ENCODE measurements around the gene MAGI2. TPM values are rescaled to one million over a fixed set of nuclear protein-coding genes. Genes with fewer than 3 reads are reported as not detected.

The MAGI2 gene
- total and polyA plus RNA-seq, 2 of the 13 experiments (the other 11 are each of a cell fraction or from before 2014, with no cell fraction given), result 1.5 to 3.8 TPM

GRCh38 chr7:78118470-78118869 is 1335.0 kb downstream of the MAGI2 start:
- ATAC-seq (no peak), DNase-seq (ENCODE audit: low spot score) (no peak), FAIRE-seq (no peak)
- 9% methylated on average over 3 of the region's 3 CpGs for WGBS (ENCODE audit: low lambda C conversion rate)
- no peaks in the 10 kb centered on the region for H3K79me2 ChIP-seq (ENCODE audit: insufficient read depth, low read length)
- TF ChIP-seq TIGD3 (CRISPR knock-in tag; IDR thresholded peaks at IDR 0.05; ENCODE audit: borderline replicate concordance) (no peak), SRSF4 (IDR thresholded peaks at IDR 0.05; ENCODE audit: low read depth, low read length, poor library complexity, severe bottlenecking) (no peak), ATF1 (CRISPR knock-in tag; IDR thresholded peaks at IDR 0.05) (no peak), CAMTA2 (CRISPR knock-in tag; IDR thresholded peaks at IDR 0.05; ENCODE audit: borderline replicate concordance) (no peak), ZNF713 (CRISPR knock-in tag; IDR thresholded peaks at IDR 0.05) (no peak), RBM39 (IDR thresholded peaks at IDR 0.05; ENCODE audit: low read depth, low read length, poor library complexity, severe bottlenecking) (no peak), AKAP8 (CRISPR knock-in tag; IDR thresholded peaks at IDR 0.05) (no peak)
- in situ Hi-C loops (cut with HindIII; ENCODE audit: extremely low pct_ligation_motif_present, low pct_unique_long_range_greater_than_20kb) (no loop called here), intact Hi-C loops (cut with micrococcal nuclease; ENCODE audit: unreplicated experiment) (no loop called here)
- no peaks in the 10 kb centered on the region for H3K9me3 ChIP-seq (ENCODE audit: low read length)
- H3K4me2 ChIP-seq (ENCODE audit: low read depth, low read length), result no peak overlapping the region
- no peaks in the 10 kb centered on the region for H4K20me1 ChIP-seq (ENCODE audit: insufficient read depth, low read length)
- H3K4me1 ChIP-seq (ENCODE audit: insufficient read depth, low read length), result no peaks in the 10 kb centered on the region
- no peaks in the 10 kb centered on the region for H3K27me3 ChIP-seq (ENCODE audit: control insufficient read depth in 1 of 2, insufficient read depth in 2 of 2, low read length in 2 of 2)
- H3K9ac ChIP-seq (ENCODE audit: insufficient read depth, low read depth, low read length), result no peak overlapping the region
- H3K27ac ChIP-seq (ENCODE audit: extremely low read length, insufficient read depth, low read length), result no peak overlapping the region
- H3K36me3 ChIP-seq (replicated peaks in 1 of 2; ENCODE audit: control insufficient read depth in 1 of 2, insufficient read depth in 2 of 2, low read length in 2 of 2), result no peaks in the 10 kb centered on the region
- ChIA-PET CTCF (ENCODE audit: low intra/inter-chr PET ratio, low total read pairs) (no interaction called here), POLR2A (no interaction called here)
- H3K4me3 ChIP-seq (replicated peaks in 1 of 3; ENCODE audit: insufficient read depth in 1 of 3, low read depth in 2 of 3, low read length in 3 of 3), result no peak overlapping the region
- no peak overlapping the region for H2AFZ ChIP-seq (ENCODE audit: low read length)
- no TSS peak for BruUV-seq (replicated peaks)

GRCh38 chr7:78115876-78116275 is 1337.6 kb downstream of the MAGI2 start:
- DNase-seq (ENCODE audit: low spot score), result no peak
- no peaks in the 10 kb centered on the region for H3K9me3 ChIP-seq (ENCODE audit: low read length)
- ChIA-PET CTCF (ENCODE audit: low intra/inter-chr PET ratio, low total read pairs) (no interaction called here), POLR2A (no interaction called here)
- no peak overlapping the region for H3K4me3 ChIP-seq (replicated peaks in 1 of 3; ENCODE audit: insufficient read depth in 1 of 3, low read depth in 2 of 3, low read length in 3 of 3)
- peaks cover 8% of the 10 kb centered on the region; the same call in 1 of the 2 replicates for H3K4me1 ChIP-seq (ENCODE audit: insufficient read depth, low read length)
- no peaks in the 10 kb centered on the region for H3K36me3 ChIP-seq (replicated peaks in 1 of 2; ENCODE audit: control insufficient read depth in 1 of 2, insufficient read depth in 2 of 2, low read length in 2 of 2)
- FAIRE-seq, result no peak
- no peak overlapping the region for H3K9ac ChIP-seq (ENCODE audit: insufficient read depth, low read depth, low read length)
- no peak overlapping the region for H3K27ac ChIP-seq (ENCODE audit: extremely low read length, insufficient read depth, low read length)
- no TSS peak for BruUV-seq (replicated peaks)
- intact Hi-C loops (cut with micrococcal nuclease; ENCODE audit: unreplicated experiment) (no loop called here), in situ Hi-C loops (cut with HindIII; ENCODE audit: extremely low pct_ligation_motif_present, low pct_unique_long_range_greater_than_20kb) (no loop called here)
- ATAC-seq, result no peak
- no peaks in the 10 kb centered on the region for H4K20me1 ChIP-seq (ENCODE audit: insufficient read depth, low read length)
- H3K27me3 ChIP-seq (ENCODE audit: control insufficient read depth in 1 of 2, insufficient read depth in 2 of 2, low read length in 2 of 2), result no peaks in the 10 kb centered on the region
- no peak overlapping the region for H2AFZ ChIP-seq (ENCODE audit: low read length)
- H3K79me2 ChIP-seq (ENCODE audit: insufficient read depth, low read length), result no peaks in the 10 kb centered on the region
- H3K4me2 ChIP-seq (ENCODE audit: low read depth, low read length), result no peak overlapping the region
- no peak for TF ChIP-seq SCMH1 (CRISPR knock-in tag; IDR thresholded peaks at IDR 0.05; ENCODE audit: borderline replicate concordance)
- no peak for TF ChIP-seq NCOA5 (CRISPR knock-in tag; IDR thresholded peaks at IDR 0.05)
- no peak for TF ChIP-seq TCF7L2 (IDR thresholded peaks at IDR 0.05; ENCODE audit: low read depth, low read length)
- TF ChIP-seq ZNF431 (CRISPR knock-in tag; IDR thresholded peaks at IDR 0.05; ENCODE audit: borderline replicate concordance, low read depth), result no peak
- TF ChIP-seq TAF15 (IDR thresholded peaks at IDR 0.05; ENCODE audit: low read depth, low read length, poor library complexity, severe bottlenecking), result no peak
- TF ChIP-seq ATF5 (CRISPR knock-in tag; IDR thresholded peaks at IDR 0.05; ENCODE audit: low read depth), result no peak
- TF ChIP-seq PHB2 (IDR thresholded peaks at IDR 0.05; ENCODE audit: partially characterized antibody), result no peak
- TF ChIP-seq ZNF292 (CRISPR knock-in tag; IDR thresholded peaks at IDR 0.05; ENCODE audit: borderline replicate concordance, low read depth), result no peak
- no peak for TF ChIP-seq CC2D1A (CRISPR knock-in tag; IDR thresholded peaks at IDR 0.05)
- TF ChIP-seq KLF16 (CRISPR knock-in tag; IDR thresholded peaks at IDR 0.05), result no peak
- no peak for TF ChIP-seq ZKSCAN8 (CRISPR knock-in tag; IDR thresholded peaks at IDR 0.05; ENCODE audit: borderline replicate concordance)
